H1 (cell line): ENCODE data around the gene WDFY4. TPM values are rescaled to one million over a fixed set of nuclear protein-coding genes. Genes with fewer than 3 reads are reported as not detected.

Source experiments
- CTCF ChIA-PET: fragments of 300-600 bp; sonication (Branson Sonifier 250); formaldehyde crosslinking; loops from one replicate; lab custom pipeline; 2021; ENCODE audit not compliant: partially characterized antibody; lab: Charles Lee
- POLR2A ChIA-PET: fragments of 300-600 bp; sonication (Branson Sonifier 250); formaldehyde crosslinking; loops from one replicate; lab custom pipeline; 2021; ENCODE audit warnings: inconsistent platforms; ENCODE audit not compliant: partially characterized antibody; lab: Charles Lee
- DNase-seq, 2 experiments: peaks; one replicate each; pipeline versions ENCODE4 v3.0.0 to v3.0.0-alpha.2; 2010 to 2022; ENCODE audit warnings: low spot score in 2 of 2, low read depth in 1 of 2, mixed read lengths in 1 of 2
- FAIRE-seq: peaks from 2 replicates; lab custom pipeline; 2011; peaks lifted over from hg19 to GRCh38; lab: Jason Lieb, UNC
- H2AFZ ChIP-seq: 2 replicates; pipeline ENCODE4 v1.8.1; 2012; ENCODE audit warnings: low read length, inconsistent platforms
- H2AK5ac ChIP-seq: 2 replicates; pipeline ENCODE4 v1.6.1; 2013; ENCODE audit warnings: low read depth, low read length
- H2BK120ac ChIP-seq: replicated peaks from 2 replicates; pipeline ENCODE3; 2013; ENCODE audit warnings: low read depth, low read length, inconsistent platforms
- H2BK12ac ChIP-seq: 2 replicates; pipeline ENCODE4 v1.6.1; 2013; ENCODE audit warnings: low read depth, low read length
- H2BK15ac ChIP-seq: 2 replicates; pipeline ENCODE4 v1.6.1; 2013; ENCODE audit warnings: low read length
- H2BK20ac ChIP-seq: 2 replicates; pipeline ENCODE4 v1.6.1; 2013; ENCODE audit warnings: low read length
- H2BK5ac ChIP-seq: 2 replicates; pipeline ENCODE4 v1.6.1; 2013; ENCODE audit warnings: low read depth, low read length
- H3K14ac ChIP-seq: 2 replicates; pipeline ENCODE4 v1.6.1; 2013; ENCODE audit warnings: inconsistent platforms; ENCODE audit not compliant: insufficient read length
- H3K18ac ChIP-seq: 2 replicates; pipeline ENCODE4 v1.6.1; 2013; ENCODE audit warnings: low read length; ENCODE audit errors: extremely low read depth
- H3K23ac ChIP-seq: 2 replicates; pipeline ENCODE4 v1.6.1; 2013; ENCODE audit warnings: inconsistent platforms; ENCODE audit not compliant: insufficient read length
- H3K23me2 ChIP-seq: 2 replicates; pipeline ENCODE4 v1.6.1; 2013; ENCODE audit warnings: low read depth, low read length
- H3K27ac ChIP-seq: 2 replicates; pipeline ENCODE4 v1.6.1; 2011; ENCODE audit warnings: low read depth, low read length, inconsistent platforms
- H3K27me3 ChIP-seq, 4 experiments: replicated peaks in 1 of 4; 1 replicate in 1 of 4; 2 replicates in 3 of 4; pipeline versions ENCODE4 v1.6.1 to v1.8.1; 2011 to 2013; ENCODE audit warnings: low read length in 3 of 4, mild to moderate bottlenecking in 3 of 4, inconsistent platforms in 2 of 4, mixed read lengths in 2 of 4, moderate library complexity in 1 of 4; ENCODE audit not compliant: control insufficient read depth in 3 of 4, insufficient read depth in 3 of 4; ENCODE audit errors: extremely low read depth in 1 of 4
- H3K36me3 ChIP-seq, 4 experiments: 2 replicates each; pipeline versions ENCODE4 v1.6.1 to v1.8.1; 2011 to 2013; ENCODE audit warnings: mild to moderate bottlenecking in 4 of 4, low read length in 3 of 4, moderate library complexity in 2 of 4, control low read depth in 1 of 4, inconsistent platforms in 1 of 4; ENCODE audit not compliant: insufficient read depth in 4 of 4, control insufficient read depth in 2 of 4
- H3K4ac ChIP-seq: replicated peaks from 2 replicates; pipeline ENCODE3; 2013; ENCODE audit warnings: low read length, low read depth, mixed read lengths, inconsistent platforms; ENCODE audit not compliant: insufficient read length
- H3K4me1 ChIP-seq, 4 experiments: replicated peaks in 1 of 4; 1 replicate in 1 of 4; 2 replicates in 3 of 4; pipeline versions ENCODE4 v1.6.1 to v1.8.1; 2011 to 2013; ENCODE audit warnings: low read length in 3 of 4, inconsistent platforms in 2 of 4, mixed read lengths in 1 of 4; ENCODE audit not compliant: insufficient read depth in 4 of 4, control insufficient read depth in 3 of 4
- H3K4me2 ChIP-seq, 2 experiments: 2 replicates each; pipeline versions ENCODE4 v1.6.1 to v1.8.1; 2011 to 2013; ENCODE audit warnings: low read depth in 2 of 2, low read length in 2 of 2, control low read depth in 1 of 2, inconsistent platforms in 1 of 2, mild to moderate bottlenecking in 1 of 2; ENCODE audit not compliant: insufficient read depth in 1 of 2
- H3K4me3 ChIP-seq, 4 experiments: fragments of 200-600, 300-600 bp in 1 of 4; sonication (generic), shearing (Covaris generic), sonication (Bioruptor Twin) in 1 of 4; 2 replicates each; pipeline versions ENCODE4 v1.5.1 to v1.8.1; 2011 to 2016; ENCODE audit warnings: low read length in 4 of 4, low read depth in 3 of 4, control low read depth in 2 of 4, inconsistent platforms in 2 of 4, mild to moderate bottlenecking in 2 of 4, mixed read lengths in 1 of 4, moderate library complexity in 1 of 4; ENCODE audit not compliant: insufficient read depth in 2 of 4; ENCODE audit errors: extremely low read depth in 1 of 4
- H3K56ac ChIP-seq: replicated peaks from 2 replicates; pipeline ENCODE3; 2013; ENCODE audit warnings: low read depth, mild to moderate bottlenecking, mixed read lengths, low read length, inconsistent platforms; ENCODE audit not compliant: insufficient read length
- H3K79me1 ChIP-seq: 2 replicates; pipeline ENCODE4 v1.6.1; 2013; ENCODE audit warnings: low read depth, low read length, control low read depth
- H3K79me2 ChIP-seq, 2 experiments: 2 replicates each; pipeline versions ENCODE4 v1.6.1 to v1.8.1; 2012 to 2013; ENCODE audit warnings: low read length in 2 of 2, mild to moderate bottlenecking in 2 of 2, inconsistent platforms in 1 of 2; ENCODE audit not compliant: insufficient read depth in 2 of 2, control insufficient read depth in 1 of 2
- H3K9ac ChIP-seq, 4 experiments: replicated peaks in 1 of 4; 1 replicate in 1 of 4; 2 replicates in 3 of 4; pipeline versions ENCODE4 v1.6.1 to v1.8.1; 2011 to 2013; ENCODE audit warnings: low read depth in 3 of 4, low read length in 3 of 4, control low read depth in 2 of 4, mild to moderate bottlenecking in 2 of 4, moderate library complexity in 2 of 4, inconsistent platforms in 1 of 4; ENCODE audit errors: extremely low read depth in 1 of 4
- H3K9me3 ChIP-seq, 2 experiments: 2 replicates each; pipeline versions ENCODE4 v1.6.1 to v1.8.1; 2012 to 2013; ENCODE audit warnings: mild to moderate bottlenecking in 2 of 2, moderate library complexity in 2 of 2, control low read depth in 1 of 2, inconsistent platforms in 1 of 2, low read depth in 1 of 2, low read length in 1 of 2, mixed read lengths in 1 of 2; ENCODE audit not compliant: insufficient read depth in 2 of 2
- H4K20me1 ChIP-seq, 2 experiments: replicated peaks in 1 of 2; 2 replicates each; pipeline versions ENCODE3 to v1.8.1; 2011 to 2013; ENCODE audit warnings: inconsistent platforms in 2 of 2, low read length in 2 of 2, mild to moderate bottlenecking in 1 of 2; ENCODE audit not compliant: insufficient read depth in 2 of 2, control insufficient read depth in 1 of 2
- H4K5ac ChIP-seq: 2 replicates; pipeline ENCODE4 v1.6.1; 2013; ENCODE audit warnings: low read length, low read depth, mixed read lengths, inconsistent platforms; ENCODE audit not compliant: insufficient read length
- H4K8ac ChIP-seq: 2 replicates; pipeline ENCODE4 v1.8.0; 2013; ENCODE audit warnings: mild to moderate bottlenecking, moderate library complexity, low read length, inconsistent platforms; ENCODE audit not compliant: insufficient read depth; ENCODE audit errors: extremely low read depth
- H4K91ac ChIP-seq: replicated peaks from 2 replicates; pipeline ENCODE3; 2013; ENCODE audit warnings: low read length, mixed read lengths, inconsistent platforms; ENCODE audit not compliant: insufficient read length
- HDAC6 ChIP-seq: IDR thresholded peaks from one replicate; pipeline ENCODE4 v1.7.1; 2012; ENCODE audit warnings: low read depth, mild to moderate bottlenecking, inconsistent platforms, low read length, moderate library complexity
- ZNF274 ChIP-seq: IDR thresholded peaks from 2 replicates; pipeline ENCODE4 v1.7.0; 2012; ENCODE audit warnings: low read length, borderline replicate concordance; ENCODE audit errors: extremely low read depth
- WGBS, 2 experiments: shearing (Covaris generic) in 1 of 2; methylation state at CpG; one replicate each; pipeline versions ENCODE4 v1.1.6 to v1.1.7; 2013 to 2015; ENCODE audit warnings: low lambda C conversion rate in 2 of 2, mixed read lengths in 2 of 2, inconsistent platforms in 1 of 2, low coverage in 1 of 2, missing lambda C conversion rate in 1 of 2; ENCODE audit not compliant: insufficient replicate concordance in 2 of 2, insufficient coverage in 1 of 2, insufficient read length in 1 of 2; ENCODE audit errors: extremely low coverage in 1 of 2, missing lambda C conversion rate in 1 of 2; 5-methylcytosine and 5-hydroxymethylcytosine counted together
- polyA plus RNA-seq, 7 experiments: library from polyadenylated mRNA; depleted of rRNA in 3 of 7; stranded (reverse) in 5 of 7; unstranded in 2 of 7; fragments of >200 nt in 5 of 7; fragments of 200-250 nt in 2 of 7; gene quantifications; 1 replicate in 5 of 7; 2 replicates in 1 of 7; 4 replicates in 1 of 7; pipeline versions ENCODE4 v1.2.1 to v1.2.3, GENCODE V29; 2011 to 2013; ENCODE audit warnings: missing spikeins in 2 of 7, mixed read lengths in 2 of 7
- total RNA-seq: library from RNA; stranded (reverse); fragmentation: NEBNext Ultra II Directional; extraction: Animal tissue kit (Norgen Biotek cat#: 25700); gene quantifications from 2 replicates; pipeline ENCODE4 v1.2.1, GENCODE V29; 2021

WDFY4 gene
- total and polyA plus RNA-seq, 2 of the 8 experiments (the other 6 are each of a cell fraction or from before 2014, with no cell fraction given) = not detected

GRCh38 chr10:48985621-48986158 is 301.0 kb downstream of the WDFY4 start:
- Histone ChIP-seq H3K56ac (no peak overlapping the region), H3K9ac (no peak overlapping the region), H2AFZ (no peak overlapping the region), H4K20me1 (no peaks in the 10 kb centered on the region), H2BK12ac (no peak overlapping the region), H2BK15ac (no peak overlapping the region), H3K36me3 (no peaks in the 10 kb centered on the region), H4K5ac (no peak overlapping the region), H4K8ac (no peak overlapping the region), H3K79me2 (no peaks in the 10 kb centered on the region), H2BK20ac (no peak overlapping the region), H3K27ac (no peak overlapping the region), H3K79me1 (no peaks in the 10 kb centered on the region), H3K23ac (no peak overlapping the region), H3K14ac (no peak overlapping the region), H2BK5ac (no peak overlapping the region), H3K4me2 (no peak overlapping the region), H4K91ac (no peak overlapping the region), H3K4me1 (no peaks in the 10 kb centered on the region), H3K27me3 (no peaks in the 10 kb centered on the region), H2AK5ac (no peak overlapping the region), H2BK120ac (no peak overlapping the region), H3K18ac (no peak overlapping the region), H3K4me3 (no peak overlapping the region), H3K23me2 (no peaks in the 10 kb centered on the region), H3K4ac (no peak overlapping the region), H3K9me3 (no peaks in the 10 kb centered on the region)
- ChIA-PET POLR2A (no interaction called here), CTCF (interaction anchor here (0.6 to 2.2 kb wide), 12 partner anchors 10 to 534 kb away, joined by 3 to 10 read pairs (median 4); no protein-coding TSS in a partner anchor)
- FAIRE-seq (no peak), DNase-seq (no peak)
- 98% methylated on average over 7 of the region's 7 CpGs; no CpG with 5 or more reads in 1 of the 2 experiments for WGBS, 2 experiments
- TF ChIP-seq HDAC6 = no peak
- no peak for TF ChIP-seq ZNF274
